Fibroblast of skin of right quadriceps (primary cell): ENCODE measurements around the gene LTBP3.

Experiments
- DNase-seq: peaks from one replicate; pipeline ENCODE4 v3.0.0-alpha.2; 2013

The LTBP3 gene

DNA sequence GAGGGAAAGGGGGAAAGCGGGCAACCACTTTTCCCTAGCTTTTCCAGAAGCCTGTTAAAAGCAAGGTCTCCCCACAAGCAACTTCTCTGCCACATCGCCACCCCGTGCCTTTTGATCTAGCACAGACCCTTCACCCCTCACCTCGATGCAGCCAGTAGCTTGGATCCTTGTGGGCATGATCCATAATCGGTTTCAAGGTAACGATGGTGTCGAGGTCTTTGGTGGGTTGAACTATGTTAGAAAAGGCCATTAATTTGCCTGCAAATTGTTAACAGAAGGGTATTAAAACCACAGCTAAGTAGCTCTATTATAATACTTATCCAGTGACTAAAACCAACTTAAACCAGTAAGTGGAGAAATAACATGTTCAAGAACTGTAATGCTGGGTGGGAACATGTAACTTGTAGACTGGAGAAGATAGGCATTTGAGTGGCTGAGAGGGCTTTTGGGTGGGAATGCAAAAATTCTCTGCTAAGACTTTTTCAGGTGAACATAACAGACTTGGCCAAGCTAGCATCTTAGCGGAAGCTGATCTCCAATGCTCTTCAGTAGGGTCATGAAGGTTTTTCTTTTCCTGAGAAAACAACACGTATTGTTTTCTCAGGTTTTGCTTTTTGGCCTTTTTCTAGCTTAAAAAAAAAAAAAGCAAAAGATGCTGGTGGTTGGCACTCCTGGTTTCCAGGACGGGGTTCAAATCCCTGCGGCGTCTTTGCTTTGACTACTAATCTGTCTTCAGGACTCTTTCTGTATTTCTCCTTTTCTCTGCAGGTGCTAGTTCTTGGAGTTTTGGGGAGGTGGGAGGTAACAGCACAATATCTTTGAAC is 52.5 kb downstream of the LTBP3 start:
- peak; percentile 28 for DNase-seq

DNA sequence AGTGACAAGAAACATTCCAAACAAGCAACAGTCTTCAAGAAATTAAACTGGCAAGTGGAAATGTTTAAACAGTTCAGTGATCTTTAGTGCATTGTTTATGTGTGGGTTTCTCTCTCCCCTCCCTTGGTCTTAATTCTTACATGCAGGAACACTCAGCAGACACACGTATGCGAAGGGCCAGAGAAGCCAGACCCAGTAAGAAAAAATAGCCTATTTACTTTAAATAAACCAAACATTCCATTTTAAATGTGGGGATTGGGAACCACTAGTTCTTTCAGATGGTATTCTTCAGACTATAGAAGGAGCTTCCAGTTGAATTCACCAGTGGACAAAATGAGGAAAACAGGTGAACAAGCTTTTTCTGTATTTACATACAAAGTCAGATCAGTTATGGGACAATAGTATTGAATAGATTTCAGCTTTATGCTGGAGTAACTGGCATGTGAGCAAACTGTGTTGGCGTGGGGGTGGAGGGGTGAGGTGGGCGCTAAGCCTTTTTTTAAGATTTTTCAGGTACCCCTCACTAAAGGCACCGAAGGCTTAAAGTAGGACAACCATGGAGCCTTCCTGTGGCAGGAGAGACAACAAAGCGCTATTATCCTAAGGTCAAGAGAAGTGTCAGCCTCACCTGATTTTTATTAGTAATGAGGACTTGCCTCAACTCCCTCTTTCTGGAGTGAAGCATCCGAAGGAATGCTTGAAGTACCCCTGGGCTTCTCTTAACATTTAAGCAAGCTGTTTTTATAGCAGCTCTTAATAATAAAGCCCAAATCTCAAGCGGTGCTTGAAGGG is 53.3 kb downstream of the LTBP3 start:
- peak; percentile 37 for DNase-seq

DNA sequence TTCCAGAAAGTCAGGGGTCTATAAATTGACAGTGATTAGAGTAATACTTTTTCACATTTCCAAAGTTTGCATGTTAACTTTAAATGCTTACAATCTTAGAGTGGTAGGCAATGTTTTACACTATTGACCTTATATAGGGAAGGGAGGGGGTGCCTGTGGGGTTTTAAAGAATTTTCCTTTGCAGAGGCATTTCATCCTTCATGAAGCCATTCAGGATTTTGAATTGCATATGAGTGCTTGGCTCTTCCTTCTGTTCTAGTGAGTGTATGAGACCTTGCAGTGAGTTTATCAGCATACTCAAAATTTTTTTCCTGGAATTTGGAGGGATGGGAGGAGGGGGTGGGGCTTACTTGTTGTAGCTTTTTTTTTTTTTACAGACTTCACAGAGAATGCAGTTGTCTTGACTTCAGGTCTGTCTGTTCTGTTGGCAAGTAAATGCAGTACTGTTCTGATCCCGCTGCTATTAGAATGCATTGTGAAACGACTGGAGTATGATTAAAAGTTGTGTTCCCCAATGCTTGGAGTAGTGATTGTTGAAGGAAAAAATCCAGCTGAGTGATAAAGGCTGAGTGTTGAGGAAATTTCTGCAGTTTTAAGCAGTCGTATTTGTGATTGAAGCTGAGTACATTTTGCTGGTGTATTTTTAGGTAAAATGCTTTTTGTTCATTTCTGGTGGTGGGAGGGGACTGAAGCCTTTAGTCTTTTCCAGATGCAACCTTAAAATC is 54.0 kb downstream of the LTBP3 start:
- peak; percentile 66 for DNase-seq

DNA sequence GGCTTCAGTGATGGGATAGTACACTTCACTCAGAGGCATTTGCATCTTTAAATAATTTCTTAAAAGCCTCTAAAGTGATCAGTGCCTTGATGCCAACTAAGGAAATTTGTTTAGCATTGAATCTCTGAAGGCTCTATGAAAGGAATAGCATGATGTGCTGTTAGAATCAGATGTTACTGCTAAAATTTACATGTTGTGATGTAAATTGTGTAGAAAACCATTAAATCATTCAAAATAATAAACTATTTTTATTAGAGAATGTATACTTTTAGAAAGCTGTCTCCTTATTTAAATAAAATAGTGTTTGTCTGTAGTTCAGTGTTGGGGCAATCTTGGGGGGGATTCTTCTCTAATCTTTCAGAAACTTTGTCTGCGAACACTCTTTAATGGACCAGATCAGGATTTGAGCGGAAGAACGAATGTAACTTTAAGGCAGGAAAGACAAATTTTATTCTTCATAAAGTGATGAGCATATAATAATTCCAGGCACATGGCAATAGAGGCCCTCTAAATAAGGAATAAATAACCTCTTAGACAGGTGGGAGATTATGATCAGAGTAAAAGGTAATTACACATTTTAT is 54.7 kb downstream of the LTBP3 start:
- no peak for DNase-seq

- DNase-seq, result peak; percentile 60
These were observed 55.4 kb downstream of the LTBP3 start for GRCh38 chr11:65502555-65503367.

DNA sequence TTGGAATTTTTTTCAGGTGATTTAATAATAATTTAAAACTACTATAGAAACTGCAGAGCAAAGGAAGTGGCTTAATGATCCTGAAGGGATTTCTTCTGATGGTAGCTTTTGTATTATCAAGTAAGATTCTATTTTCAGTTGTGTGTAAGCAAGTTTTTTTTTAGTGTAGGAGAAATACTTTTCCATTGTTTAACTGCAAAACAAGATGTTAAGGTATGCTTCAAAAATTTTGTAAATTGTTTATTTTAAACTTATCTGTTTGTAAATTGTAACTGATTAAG is 55.9 kb downstream of the LTBP3 start:
- DNase-seq, result no peak

- DNase-seq, result peak; percentile 51
These were observed 56.5 kb downstream of the LTBP3 start for GRCh38 chr11:65501472-65502273.

DNA sequence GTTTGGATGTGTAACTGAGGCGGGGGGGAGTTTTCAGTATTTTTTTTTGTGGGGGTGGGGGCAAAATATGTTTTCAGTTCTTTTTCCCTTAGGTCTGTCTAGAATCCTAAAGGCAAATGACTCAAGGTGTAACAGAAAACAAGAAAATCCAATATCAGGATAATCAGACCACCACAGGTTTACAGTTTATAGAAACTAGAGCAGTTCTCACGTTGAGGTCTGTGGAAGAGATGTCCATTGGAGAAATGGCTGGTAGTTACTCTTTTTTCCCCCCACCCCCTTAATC is 57.0 kb downstream of the LTBP3 start:
- no peak for DNase-seq

GRCh38 chr11:65500387-65501185 is 57.6 kb downstream of the LTBP3 start:
- DNase-seq, result peak; percentile 64

GRCh38 chr11:65499713-65500386 is 58.3 kb downstream of the LTBP3 start:
- DNase-seq, result peak; percentile 50

- DNase-seq, result peak; percentile 98
These were observed 59.0 kb downstream of the LTBP3 start, which contains the start of gene MALAT1 for GRCh38 chr11:65498977-65499712. MALAT1 (plus strand) TSS chr11:65499045.

GRCh38 chr11:65498727-65498976 is 59.5 kb downstream of the LTBP3 start:
- no peak for DNase-seq

DNA sequence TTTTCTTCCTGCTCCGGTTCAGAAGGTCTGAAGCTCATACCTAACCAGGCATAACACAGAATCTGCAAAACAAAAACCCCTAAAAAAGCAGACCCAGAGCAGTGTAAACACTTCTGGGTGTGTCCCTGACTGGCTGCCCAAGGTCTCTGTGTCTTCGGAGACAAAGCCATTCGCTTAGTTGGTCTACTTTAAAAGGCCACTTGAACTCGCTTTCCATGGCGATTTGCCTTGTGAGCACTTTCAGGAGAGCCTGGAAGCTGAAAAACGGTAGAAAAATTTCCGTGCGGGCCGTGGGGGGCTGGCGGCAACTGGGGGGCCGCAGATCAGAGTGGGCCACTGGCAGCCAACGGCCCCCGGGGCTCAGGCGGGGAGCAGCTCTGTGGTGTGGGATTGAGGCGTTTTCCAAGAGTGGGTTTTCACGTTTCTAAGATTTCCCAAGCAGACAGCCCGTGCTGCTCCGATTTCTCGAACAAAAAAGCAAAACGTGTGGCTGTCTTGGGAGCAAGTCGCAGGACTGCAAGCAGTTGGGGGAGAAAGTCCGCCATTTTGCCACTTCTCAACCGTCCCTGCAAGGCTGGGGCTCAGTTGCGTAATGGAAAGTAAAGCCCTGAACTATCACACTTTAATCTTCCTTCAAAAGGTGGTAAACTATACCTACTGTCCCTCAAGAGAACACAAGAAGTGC is 60.0 kb downstream of the LTBP3 start:
- DNase-seq, result peak; percentile 72

- peak; percentile 99 for DNase-seq
These were observed 60.8 kb downstream of the LTBP3 start for GRCh38 chr11:65497141-65498041.

DNA sequence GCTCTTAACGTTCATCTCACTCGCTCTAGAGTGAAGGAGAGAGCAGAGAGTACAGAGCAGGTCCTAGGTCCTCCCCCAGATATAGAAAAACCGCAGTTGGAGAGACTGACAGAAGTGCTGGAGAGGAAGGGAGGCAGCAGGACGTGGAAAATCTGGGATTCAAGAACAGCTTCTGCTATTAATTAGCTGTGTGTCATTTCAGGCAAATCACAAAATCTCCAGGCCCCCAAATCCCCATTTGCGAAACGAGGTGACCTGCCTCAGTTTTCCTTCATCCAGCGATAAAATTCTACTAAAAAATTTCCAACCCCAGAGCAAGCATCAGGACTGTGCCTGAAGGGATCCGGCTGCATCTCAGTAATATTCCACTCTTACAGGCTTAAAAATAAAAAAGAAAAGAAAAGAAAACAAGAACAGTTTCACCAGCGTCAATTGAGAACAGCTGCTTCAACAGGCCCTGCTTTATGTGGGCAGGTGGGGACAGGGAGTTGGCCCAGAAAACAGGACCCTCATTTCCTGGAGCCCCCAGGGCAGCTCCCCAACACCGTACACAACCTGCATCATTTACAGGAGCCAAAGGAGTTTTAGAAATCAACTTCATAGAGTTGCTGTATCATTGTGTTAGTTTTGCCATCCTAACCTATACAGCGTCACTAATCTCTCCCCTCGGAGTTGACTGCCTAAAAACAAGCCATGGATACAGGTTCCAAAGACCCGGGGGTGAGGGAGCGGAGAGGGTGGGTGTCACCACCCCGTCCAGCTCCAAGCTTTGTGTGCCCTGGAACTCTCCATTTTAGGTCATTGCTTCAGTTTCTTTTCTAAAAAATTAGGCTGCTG is 61.6 kb downstream of the LTBP3 start:
- DNase-seq, result peak; percentile 78

- DNase-seq, result peak; percentile 94
These were observed 64.6 kb downstream of the LTBP3 start for GRCh38 chr11:65493367-65494176.
